Trophoblast cell (in vitro differentiated cells and primary cell): ENCODE data around the gene SCAMP5.

Experiments
- DNase-seq, 2 donors: peaks; one replicate each; pipeline ENCODE4 v3.0.0-alpha.2; 2016
- H2AFZ ChIP-seq: 2 replicates; pipeline ENCODE4 v1.6.1; 2013; ENCODE audit warnings: low read length, moderate library complexity, mild to moderate bottlenecking; ENCODE audit not compliant: insufficient read depth, poor library complexity
- H2AK5ac ChIP-seq: 2 replicates; pipeline ENCODE4 v1.6.1; 2013; ENCODE audit warnings: mild to moderate bottlenecking, low read length
- H2BK120ac ChIP-seq: 2 replicates; pipeline ENCODE4 v1.6.1; 2013; ENCODE audit warnings: low read length, mild to moderate bottlenecking, moderate library complexity; ENCODE audit not compliant: insufficient read depth, poor library complexity
- H2BK12ac ChIP-seq: 2 replicates; pipeline ENCODE4 v1.6.1; 2013; ENCODE audit warnings: mild to moderate bottlenecking, low read length, moderate library complexity
- H2BK5ac ChIP-seq: 2 replicates; pipeline ENCODE4 v1.6.1; 2013; ENCODE audit warnings: low read length, low read depth, moderate library complexity, mild to moderate bottlenecking; ENCODE audit not compliant: poor library complexity
- H3K14ac ChIP-seq: 2 replicates; pipeline ENCODE4 v1.6.1; 2013; ENCODE audit warnings: mild to moderate bottlenecking, low read length
- H3K18ac ChIP-seq: 2 replicates; pipeline ENCODE4 v1.6.1; 2013; ENCODE audit warnings: mild to moderate bottlenecking, low read length
- H3K23ac ChIP-seq: 2 replicates; pipeline ENCODE4 v1.6.1; 2013; ENCODE audit warnings: low read length
- H3K27ac ChIP-seq: 2 replicates; pipeline ENCODE4 v1.5.1; 2013; ENCODE audit warnings: low read depth, mild to moderate bottlenecking, inconsistent platforms, low read length, moderate library complexity
- H3K27me3 ChIP-seq: 2 replicates; pipeline ENCODE4 v1.6.1; 2013; ENCODE audit warnings: inconsistent platforms, mild to moderate bottlenecking, low read length, moderate library complexity; ENCODE audit not compliant: insufficient read depth
- H3K36me3 ChIP-seq, 2 experiments: 1 replicate in 1 of 2; 2 replicates in 1 of 2; pipeline ENCODE4 v1.6.1; 2013; ENCODE audit warnings: low read length in 2 of 2, mild to moderate bottlenecking in 2 of 2, moderate library complexity in 1 of 2; ENCODE audit not compliant: insufficient read depth in 2 of 2, control insufficient read depth in 1 of 2
- H3K4ac ChIP-seq: 2 replicates; pipeline ENCODE4 v1.6.1; 2013; ENCODE audit warnings: low read depth, mild to moderate bottlenecking, low read length, moderate library complexity
- H3K4me1 ChIP-seq, 2 experiments: 1 replicate in 1 of 2; 2 replicates in 1 of 2; pipeline ENCODE4 v1.6.1; 2013; ENCODE audit warnings: low read length in 2 of 2, mild to moderate bottlenecking in 2 of 2, moderate library complexity in 1 of 2; ENCODE audit not compliant: insufficient read depth in 2 of 2, control insufficient read depth in 1 of 2
- H3K4me2 ChIP-seq: 2 replicates; pipeline ENCODE4 v1.6.1; 2013; ENCODE audit warnings: inconsistent platforms, mild to moderate bottlenecking, low read length, moderate library complexity
- H3K4me3 ChIP-seq: 2 replicates; pipeline ENCODE4 v1.5.1; 2013; ENCODE audit warnings: mild to moderate bottlenecking, low read depth, low read length, inconsistent platforms
- H3K79me1 ChIP-seq: one replicate; pipeline ENCODE4 v1.6.1; 2013; ENCODE audit warnings: low read length
- H3K79me2 ChIP-seq: 2 replicates; pipeline ENCODE4 v1.6.1; 2013; ENCODE audit warnings: low read length, mild to moderate bottlenecking; ENCODE audit not compliant: control insufficient read depth, insufficient read depth, poor library complexity
- H3K9ac ChIP-seq: 2 replicates; pipeline ENCODE4 v1.6.1; 2013; ENCODE audit warnings: mild to moderate bottlenecking, low read length
- H3K9me3 ChIP-seq: 2 replicates; pipeline ENCODE4 v1.6.1; 2013; ENCODE audit warnings: low read depth, mild to moderate bottlenecking, control low read depth, inconsistent platforms, low read length; ENCODE audit not compliant: insufficient read depth
- H4K12ac ChIP-seq: 2 replicates; pipeline ENCODE4 v1.6.1; 2013; ENCODE audit warnings: low read depth, mild to moderate bottlenecking, low read length, moderate library complexity
- H4K8ac ChIP-seq: 2 replicates; pipeline ENCODE4 v1.6.1; 2013; ENCODE audit warnings: low read depth, mild to moderate bottlenecking, low read length, moderate library complexity
- H4K91ac ChIP-seq: one replicate; pipeline ENCODE4 v1.6.1; 2013; ENCODE audit warnings: low read depth, mild to moderate bottlenecking, low read length, moderate library complexity
- WGBS: extraction: QIAGEN DNeasy Blood & Tissue Kit; methylation state at CpG from one replicate; pipeline ENCODE4 v1.1.7; 2013; ENCODE audit warnings: missing lambda C conversion rate; ENCODE audit not compliant: insufficient read length, insufficient coverage; ENCODE audit errors: extremely low coverage; 5-methylcytosine and 5-hydroxymethylcytosine counted together

SCAMP5 gene

DNA sequence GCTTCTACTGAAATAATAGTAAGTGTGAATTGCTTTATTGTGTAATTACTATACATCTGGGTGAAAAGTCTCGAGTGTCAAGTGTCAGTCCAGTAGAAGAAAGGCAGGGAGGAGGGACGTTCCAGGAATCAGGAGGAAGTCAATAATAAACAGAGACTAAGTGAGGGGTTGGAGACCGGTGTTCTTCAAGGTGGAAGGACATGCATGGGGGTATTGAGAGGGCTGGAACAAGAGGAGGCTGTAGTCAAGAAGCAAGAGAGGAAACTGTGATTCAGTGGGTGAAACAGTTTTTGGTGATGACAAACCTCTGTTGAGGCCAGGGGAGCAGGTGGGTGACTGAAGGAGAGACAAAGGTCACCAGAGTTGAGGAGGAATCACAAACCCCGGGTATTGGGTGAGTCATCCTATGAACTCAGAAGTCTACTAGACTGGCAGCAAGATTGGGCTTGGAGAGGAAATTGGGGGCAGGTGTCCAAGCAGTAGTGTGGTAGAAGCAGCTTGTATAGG, 11.6 kb upstream of the SCAMP5 start:
- Histone ChIP-seq H3K27ac (no peak overlapping the region), H2AFZ (no peak overlapping the region), H3K36me3 (no peaks in the 10 kb centered on the region), H3K4me1 (no peaks in the 10 kb centered on the region), H3K27me3 (no peaks in the 10 kb centered on the region), H3K4ac (no peak overlapping the region), H3K23ac (no peak overlapping the region), H3K9me3 (no peaks in the 10 kb centered on the region), H3K4me3 (no peak overlapping the region), H2BK12ac (no peak overlapping the region), H4K12ac (no peak overlapping the region), H2AK5ac (no peak overlapping the region), H4K8ac (no peak overlapping the region), H3K9ac (no peak overlapping the region), H3K79me1 (no peaks in the 10 kb centered on the region), H3K79me2 (no peaks in the 10 kb centered on the region), H2BK5ac (no peak overlapping the region), H2BK120ac (no peak overlapping the region), H4K91ac (no peak overlapping the region), H3K4me2 (no peak overlapping the region), H3K18ac (no peak overlapping the region), H3K14ac (no peak overlapping the region)
- DNase-seq, result no peak
- no CpG with 5 or more reads among the region's 4 CpGs for WGBS

- Histone ChIP-seq H3K23ac (no peak overlapping the region), H2AK5ac (no peak overlapping the region), H4K91ac (no peak overlapping the region), H2AFZ (no peak overlapping the region), H3K4me2 (no peak overlapping the region), H4K12ac (no peak overlapping the region), H3K27ac (no peak overlapping the region), H2BK120ac (no peak overlapping the region), H3K36me3 (no peaks in the 10 kb centered on the region), H3K18ac (no peak overlapping the region), H2BK12ac (no peak overlapping the region), H3K4me3 (no peak overlapping the region), H4K8ac (no peak overlapping the region), H3K79me1 (no peaks in the 10 kb centered on the region), H3K4ac (no peak overlapping the region), H3K79me2 (no peaks in the 10 kb centered on the region), H3K4me1 (no peaks in the 10 kb centered on the region), H2BK5ac (no peak overlapping the region), H3K27me3 (no peaks in the 10 kb centered on the region), H3K9me3 (peaks cover 2% of the 10 kb centered on the region), H3K14ac (no peak overlapping the region), H3K9ac (no peak overlapping the region)
- no CpG with 5 or more reads among the region's 4 CpGs for WGBS
- peak; percentile 11 to 42 for DNase-seq
Observed at GRCh38 chr15:74988007-74988800, 7.2 kb upstream of the SCAMP5 start.

DNA sequence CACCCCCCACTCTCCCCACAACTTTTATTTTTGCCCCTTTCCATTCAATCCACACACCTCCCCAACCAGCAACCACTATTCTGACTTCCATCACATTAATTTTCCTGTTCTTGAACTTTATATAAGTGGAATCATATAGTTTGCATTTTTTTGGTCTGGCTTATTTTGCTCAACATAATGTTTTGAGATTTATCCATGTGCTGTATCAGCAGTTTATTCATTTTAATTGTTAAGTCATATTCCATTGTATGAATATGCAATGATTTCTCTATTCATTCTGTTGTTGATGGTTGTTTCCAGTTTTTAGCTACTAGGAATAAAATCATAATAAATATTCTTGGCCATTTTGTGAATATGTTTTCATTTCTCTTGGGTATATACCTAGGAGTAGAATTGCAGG, 5.8 kb upstream of the SCAMP5 start:
- Histone ChIP-seq H3K9me3 (peaks cover 2% of the 10 kb centered on the region), H3K79me1 (no peaks in the 10 kb centered on the region), H4K8ac (no peak overlapping the region), H2AK5ac (no peak overlapping the region), H3K27me3 (no peaks in the 10 kb centered on the region), H3K79me2 (no peaks in the 10 kb centered on the region), H4K12ac (no peak overlapping the region), H2BK5ac (no peak overlapping the region), H2BK120ac (no peak overlapping the region), H3K9ac (no peak overlapping the region), H3K14ac (no peak overlapping the region), H3K18ac (no peak overlapping the region), H3K36me3 (no peaks in the 10 kb centered on the region), H3K27ac (no peak overlapping the region), H3K4me2 (no peak overlapping the region), H3K23ac (no peak overlapping the region), H3K4me1 (no peaks in the 10 kb centered on the region), H4K91ac (no peak overlapping the region), H3K4me3 (no peak overlapping the region), H2AFZ (no peak overlapping the region), H3K4ac (no peak overlapping the region), H2BK12ac (no peak overlapping the region)
- no peak for DNase-seq

- no peak overlapping the region for H3K4ac ChIP-seq
- H2BK120ac ChIP-seq, result no peak overlapping the region
- no peak overlapping the region for H3K4me3 ChIP-seq
- no peak overlapping the region for H3K27ac ChIP-seq
- H3K36me3 ChIP-seq, result no peaks in the 10 kb centered on the region
- H3K4me1 ChIP-seq, result peaks cover 3 to 6% of the 10 kb centered on the region in 2 experiments
- DNase-seq, result no peak
- no peak overlapping the region for H2AK5ac ChIP-seq
- peaks cover 3% of the 10 kb centered on the region for H3K9me3 ChIP-seq
- no peak overlapping the region for H2BK5ac ChIP-seq
- H3K79me1 ChIP-seq, result no peaks in the 10 kb centered on the region
- no peak overlapping the region for H4K12ac ChIP-seq
- no peak overlapping the region for H3K4me2 ChIP-seq
- no peak overlapping the region for H2AFZ ChIP-seq
- H4K91ac ChIP-seq, result no peak overlapping the region
- no peaks in the 10 kb centered on the region for H3K79me2 ChIP-seq
- no peak overlapping the region for H3K9ac ChIP-seq
- H3K23ac ChIP-seq, result no peak overlapping the region
- H3K18ac ChIP-seq, result no peak overlapping the region
- H4K8ac ChIP-seq, result no peak overlapping the region
- no peak overlapping the region for H2BK12ac ChIP-seq
- no peak overlapping the region for H3K14ac ChIP-seq
- WGBS, result no CpG with 5 or more reads among the region's 1 CpG
- H3K27me3 ChIP-seq, result peaks cover 9% of the 10 kb centered on the region
Observed at GRCh38 chr15:74992619-74993018, 2.7 kb upstream of the SCAMP5 start.
